HG02763 (cell line): ENCODE results near the gene TRIM69.

Source experiments
- ATAC-seq: cut with Tn5 transposase; IDR thresholded peaks from one replicate; pipeline ENCODE4 v1.9.1; 2021; ENCODE audit warnings: mild to moderate bottlenecking, moderate library complexity; ENCODE audit not compliant: unreplicated experiment

The TRIM69 gene

DNA sequence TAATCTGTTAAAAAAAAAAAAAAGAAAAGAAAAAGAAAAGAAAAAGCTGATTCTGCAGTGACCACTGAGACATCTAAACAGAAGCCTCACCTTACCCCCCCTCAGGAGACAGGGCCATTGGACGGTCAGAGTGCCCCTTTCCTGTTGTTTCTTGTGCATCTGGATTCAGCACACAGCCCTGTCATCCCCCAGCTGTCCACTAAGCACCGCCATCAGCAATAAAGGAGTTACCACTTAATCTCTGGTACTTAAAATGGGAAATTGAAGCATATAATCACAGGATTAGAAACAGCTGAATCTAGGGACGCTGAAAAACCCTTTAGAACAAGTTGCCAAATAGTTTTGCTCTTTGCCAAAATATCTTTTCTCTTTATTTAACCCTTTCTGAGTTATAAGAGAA, 62.5 kb downstream of the TRIM69 start:
- no peak for ATAC-seq

DNA sequence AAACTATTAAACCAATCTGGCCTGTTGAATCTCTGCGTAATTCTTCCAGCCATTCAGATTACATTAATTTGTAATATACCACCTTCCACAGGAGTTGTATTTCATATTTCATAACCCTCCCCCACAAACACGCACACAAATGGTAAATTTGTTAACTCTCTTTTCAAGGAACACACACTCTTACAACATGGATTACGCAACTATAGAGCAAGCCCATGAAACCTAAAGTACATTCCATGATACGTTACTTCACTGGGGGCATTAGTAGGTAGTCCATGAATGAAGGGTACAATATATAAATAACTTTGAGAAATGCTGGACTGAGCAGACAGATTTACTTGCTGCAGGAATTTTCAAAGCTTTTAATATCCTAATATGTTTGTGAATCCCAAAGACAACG, 65.0 kb downstream of the TRIM69 start:
- no peak for ATAC-seq

DNA sequence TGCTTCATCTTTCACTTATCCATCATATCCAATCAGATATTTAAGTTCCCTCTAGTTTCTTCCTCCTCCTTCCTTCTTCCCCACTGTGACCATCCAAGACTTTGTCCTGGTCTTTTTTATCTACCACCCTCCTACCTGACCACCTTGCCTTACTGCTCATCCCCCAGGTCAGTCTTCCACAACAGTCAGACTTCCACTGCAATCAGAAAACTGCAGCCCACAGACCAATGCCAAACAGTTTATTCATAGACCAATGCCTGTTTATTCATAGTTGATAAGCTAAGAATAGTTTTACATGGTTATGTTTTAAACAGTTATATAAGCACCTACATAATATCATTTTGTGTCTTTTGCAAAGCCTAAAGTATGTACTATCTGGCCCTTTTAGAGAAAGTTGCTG, 65.5 kb downstream of the TRIM69 start:
- ATAC-seq = no peak

DNA sequence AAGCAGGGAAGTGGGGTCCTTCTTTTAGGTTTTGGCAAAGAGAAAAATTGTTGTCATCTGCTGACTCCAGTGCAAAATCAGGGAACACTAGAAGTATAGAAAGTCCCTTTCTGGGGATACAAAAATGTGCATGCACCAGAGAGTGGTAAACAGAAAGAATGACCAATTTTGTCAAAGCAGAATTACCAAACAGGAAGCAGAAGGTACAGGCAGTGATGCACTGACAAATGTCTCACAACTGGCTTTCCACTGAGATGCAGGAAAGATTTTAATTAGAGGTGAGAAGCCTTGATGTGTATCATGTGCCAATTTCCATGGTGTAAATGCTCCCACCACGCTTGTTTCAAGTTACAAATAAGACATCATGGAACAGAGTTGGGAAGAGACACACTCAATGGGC, 66.0 kb downstream of the TRIM69 start:
- no peak for ATAC-seq

DNA sequence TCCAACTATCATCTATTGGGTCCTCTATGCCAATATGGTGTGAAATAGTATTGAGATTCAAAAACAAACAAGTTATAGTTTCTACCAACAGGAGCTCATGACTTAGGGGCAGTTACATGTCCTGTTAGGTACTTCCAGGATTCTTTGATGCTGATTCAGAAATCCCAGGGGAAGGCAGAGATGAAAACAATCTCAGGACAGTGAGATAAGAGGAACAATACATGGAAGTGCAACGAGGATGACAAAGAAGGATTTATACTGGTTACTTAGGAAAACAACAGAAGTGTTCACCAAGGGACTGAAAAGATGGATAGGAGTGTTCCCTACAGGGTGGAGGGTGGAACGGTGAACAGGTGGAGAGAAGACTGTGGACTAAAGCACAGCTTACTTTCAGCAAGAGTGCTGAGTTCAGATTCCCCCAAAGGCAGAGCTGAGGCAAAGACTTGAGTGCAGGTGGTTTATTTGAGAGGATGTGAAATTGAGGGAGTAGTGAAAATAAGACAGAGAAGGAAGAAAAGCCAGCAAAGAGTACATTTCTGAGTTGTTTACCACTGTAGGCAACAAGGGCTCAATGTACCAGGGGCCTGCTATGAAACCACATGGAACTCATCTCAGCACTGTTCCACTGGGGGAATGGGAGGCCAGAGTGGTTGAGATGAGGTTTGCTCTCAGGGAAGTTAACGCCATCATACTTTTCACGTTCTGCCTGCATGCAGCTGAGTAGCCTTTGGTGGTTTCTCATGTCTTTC, 68.1 kb downstream of the TRIM69 start:
- ATAC-seq = no peak

DNA sequence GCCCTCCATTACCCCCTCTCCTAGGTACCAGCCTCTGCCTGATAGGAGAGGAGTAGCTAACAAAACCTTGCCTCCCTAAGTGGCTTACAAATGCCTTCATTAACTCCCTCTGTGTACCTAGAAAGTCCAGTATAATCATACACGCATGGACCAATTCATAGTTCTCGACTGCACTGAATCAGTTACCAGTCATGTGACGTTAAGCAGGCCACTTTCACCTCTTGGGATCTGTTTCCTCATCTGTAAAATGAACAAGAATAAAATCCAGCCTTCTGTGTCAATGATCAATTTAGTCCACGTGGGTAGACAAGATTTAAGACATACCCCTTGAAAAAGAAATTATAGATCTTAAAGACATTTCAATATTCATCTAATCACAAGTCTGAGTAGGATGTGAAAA, 72.2 kb downstream of the TRIM69 start:
- ATAC-seq = no peak

DNA sequence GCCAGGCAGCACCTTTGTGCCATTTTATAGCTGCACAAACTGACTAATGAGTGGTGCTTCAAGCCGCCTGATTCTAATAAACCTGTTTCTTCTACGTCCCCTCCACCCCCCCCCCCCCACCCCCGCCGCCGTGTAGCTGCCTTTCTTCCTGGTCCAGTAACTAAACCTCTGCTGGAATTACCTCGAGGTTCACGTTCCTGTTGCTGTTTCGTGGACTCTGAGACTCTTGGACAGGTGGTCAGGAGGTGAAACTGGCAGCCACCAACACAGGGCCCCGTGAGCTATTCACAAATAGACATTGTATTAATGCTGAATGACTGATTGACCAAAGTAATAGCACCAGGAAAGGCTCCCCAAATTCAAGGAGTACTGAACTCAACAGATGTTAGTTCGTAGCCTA, 73.9 kb downstream of the TRIM69 start:
- no peak for ATAC-seq

DNA sequence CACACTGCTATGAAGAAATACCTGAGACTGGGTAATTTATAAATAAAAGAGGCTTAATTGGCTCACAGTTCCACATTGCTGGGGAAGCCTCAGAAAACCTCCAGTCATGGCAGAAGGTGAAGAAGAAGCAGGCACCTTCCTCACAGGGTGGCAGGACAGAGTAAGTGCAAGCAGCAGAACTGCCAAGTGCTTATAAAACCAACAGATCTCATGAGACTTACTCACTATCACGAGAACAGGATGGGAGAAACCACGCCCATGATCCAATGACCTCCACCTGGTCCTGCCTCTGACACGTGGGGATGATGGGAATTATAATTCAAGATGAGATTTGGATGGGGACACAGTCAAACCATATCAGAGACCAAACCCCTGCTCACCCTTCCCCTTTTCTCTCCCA, 75.0 kb downstream of the TRIM69 start:
- ATAC-seq = no peak

DNA sequence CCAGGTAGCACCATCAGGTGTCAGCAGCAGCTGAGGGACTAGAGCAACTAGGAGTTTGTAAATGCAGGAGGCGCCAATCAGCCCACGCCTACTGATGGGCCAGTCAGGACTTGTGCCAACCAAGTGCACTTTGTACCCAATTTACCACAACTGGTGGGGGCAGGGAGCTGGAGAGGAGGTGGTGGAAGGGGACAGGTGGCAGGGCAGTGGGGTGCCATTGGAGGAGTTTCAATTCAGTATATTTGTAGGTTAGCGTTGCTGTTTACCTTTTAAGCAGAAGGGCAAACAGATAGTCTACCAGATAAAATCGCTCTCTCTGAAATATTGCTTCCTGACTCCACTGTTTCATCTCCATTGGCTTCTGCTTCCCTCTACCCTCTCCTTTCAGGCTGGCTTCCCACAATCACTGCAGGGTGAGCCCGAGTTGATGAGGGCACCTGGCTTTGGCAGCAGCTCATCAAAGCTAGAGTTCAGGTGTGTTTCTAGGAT, 75.7 kb downstream of the TRIM69 start:
- ATAC-seq = no peak

DNA sequence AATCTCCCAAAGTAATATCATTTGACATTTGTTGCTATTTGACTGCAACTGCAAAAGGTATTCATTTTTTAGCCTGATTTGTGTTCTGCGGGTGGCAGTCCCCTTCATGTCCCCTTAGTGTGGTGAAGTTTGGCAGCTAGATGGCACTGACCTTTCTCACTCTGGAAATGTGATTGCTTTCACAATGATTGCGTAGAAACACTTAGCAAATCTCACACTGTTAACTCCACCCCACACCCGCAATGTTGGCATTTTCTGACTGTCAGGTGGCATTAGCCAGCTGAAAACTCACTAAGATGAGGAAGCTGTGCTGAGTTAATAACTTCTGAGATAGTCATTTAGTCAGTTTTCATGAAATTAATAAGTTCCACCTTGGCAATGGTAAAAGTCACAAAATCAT, 76.9 kb downstream of the TRIM69 start:
- no peak for ATAC-seq
